H1 (cell line): ENCODE measurements around the gene TNFRSF11A. TPM values are rescaled to one million over a fixed set of nuclear protein-coding genes. Genes with fewer than 3 reads are reported as not detected.

Experiments
- EP300 ChIP-seq, 2 experiments: IDR thresholded peaks; 1 replicate in 1 of 2; 2 replicates in 1 of 2; pipeline ENCODE4 v1.6.1; 2011 to 2012; ENCODE audit warnings: low read depth in 2 of 2, low read length in 2 of 2, mild to moderate bottlenecking in 2 of 2, borderline replicate concordance in 1 of 2, inconsistent platforms in 1 of 2, moderate library complexity in 1 of 2
- KDM1A ChIP-seq: fragments of 200-600, 300-600 bp; sonication (generic); IDR thresholded peaks from 2 replicates; pipeline ENCODE4 v1.7.1; 2016; ENCODE audit warnings: mild to moderate bottlenecking, low read length, borderline replicate concordance
- RNF2 ChIP-seq: fragments of 200-900, 300-1000 bp; sonication (generic); IDR thresholded peaks from 2 replicates; pipeline ENCODE4 v1.7.1; 2016; ENCODE audit warnings: borderline replicate concordance, low read depth, mild to moderate bottlenecking, antibody characterized with exemption, low read length; ENCODE audit not compliant: poor library complexity, severe bottlenecking; ENCODE audit errors: missing control alignments
- SRF ChIP-seq: IDR thresholded peaks from 2 replicates; pipeline ENCODE4 v1.6.1; 2011; ENCODE audit warnings: mild to moderate bottlenecking, low read depth, low read length, moderate library complexity
- polyA plus RNA-seq, 7 experiments: library from polyadenylated mRNA; depleted of rRNA in 3 of 7; stranded (reverse) in 5 of 7; unstranded in 2 of 7; fragments of >200 nt in 5 of 7; fragments of 200-250 nt in 2 of 7; gene quantifications; 1 replicate in 5 of 7; 2 replicates in 1 of 7; 4 replicates in 1 of 7; pipeline versions ENCODE4 v1.2.1 to v1.2.3, GENCODE V29; 2011 to 2013; ENCODE audit warnings: missing spikeins in 2 of 7, mixed read lengths in 2 of 7
- total RNA-seq: library from RNA; stranded (reverse); fragmentation: NEBNext Ultra II Directional; extraction: Animal tissue kit (Norgen Biotek cat#: 25700); gene quantifications from 2 replicates; pipeline ENCODE4 v1.2.1, GENCODE V29; 2021

The TNFRSF11A gene
- total and polyA plus RNA-seq, 2 of the 8 experiments (the other 6 are each of a cell fraction or from before 2014, with no cell fraction given): 8.7 to 10.6 TPM

DNA sequence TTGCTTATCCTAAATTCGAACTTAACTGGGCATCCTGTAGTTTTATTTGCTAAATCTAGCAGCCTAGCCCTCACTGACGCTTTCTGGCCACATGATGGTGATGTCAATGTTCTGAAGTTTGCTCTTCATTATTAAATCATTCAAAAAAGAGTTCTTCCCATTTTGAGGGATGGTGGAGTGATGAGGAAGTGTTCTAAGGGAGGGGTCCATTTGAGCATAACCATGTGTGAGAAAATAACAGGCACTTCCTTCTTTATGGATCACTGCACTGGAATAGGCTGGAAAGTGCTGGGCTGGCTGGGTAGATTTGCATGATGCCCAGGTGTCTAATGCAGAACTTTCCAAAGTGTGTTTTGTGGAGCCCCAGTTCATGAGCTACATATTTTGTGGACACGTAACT is 74.2 kb downstream of the TNFRSF11A start (continued):
- no peak for TF ChIP-seq RNF2
- TF ChIP-seq SRF: no peak
- TF ChIP-seq EP300 (IDR thresholded peaks at IDR 0.05; ENCODE audit: borderline replicate concordance in 1 of 2, low read depth in 2 of 2, low read length in 2 of 2): no peak
- no peak for TF ChIP-seq KDM1A
